Measurements from ENCODE around the gene ZNF354C.

- TF ChIP-seq CTCF (IDR thresholded peaks at IDR 0.05; ENCODE audit: low read depth, low read length) (no peak), POLR2A (IDR thresholded peaks at IDR 0.05; ENCODE audit: extremely low read depth, insufficient read length) (no peak)
- TF ChIP-seq, protein P1, sequence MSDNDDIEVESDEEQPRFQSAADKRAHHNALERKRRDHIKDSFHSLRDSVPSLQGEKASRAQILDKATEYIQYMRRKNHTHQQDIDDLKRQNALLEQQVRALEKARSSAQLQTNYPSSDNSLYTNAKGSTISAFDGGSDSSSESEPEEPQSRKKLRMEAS (IDR thresholded peaks at IDR 0.05; ENCODE audit: low read depth, low read length): no peak
Measured at GRCh38 chr5:179126506-179126991, 66.4 kb downstream of the ZNF354C start.

Measured in NB4 (cell line).